ENCODE results near the gene DSCAML1.
"Not testable (repeated sequence)": the region's sequence is repeated elsewhere in the genome, so short reads cannot be mapped to it uniquely, and the experiment has no call there.

DSCAML1 gene

GRCh38 chr11:117771841-117772240 lies 25.2 kb downstream of the DSCAML1 start:
- Mint-ChIP-seq H3K4me1 (ENCODE audit: low read depth) (no peaks in the 10 kb centered on the region), H3K9me3 (no peaks in the 10 kb centered on the region), H3K27me3 (ENCODE audit: low read depth) (no peaks in the 10 kb centered on the region), H3K27ac (no peak overlapping the region), H3K36me3 (ENCODE audit: low read depth) (no peaks in the 10 kb centered on the region), H3K4me3 (no peak overlapping the region)

- Mint-ChIP-seq H3K27me3 (ENCODE audit: low read depth) (no peaks in the 10 kb centered on the region), H3K9me3 (no peaks in the 10 kb centered on the region), H3K4me3 (no peak overlapping the region), H3K27ac (no peak overlapping the region), H3K4me1 (ENCODE audit: low read depth) (no peaks in the 10 kb centered on the region), H3K36me3 (ENCODE audit: low read depth) (no peaks in the 10 kb centered on the region)
Observed at GRCh38 chr11:117771197-117771596, 25.8 kb downstream of the DSCAML1 start.

- Mint-ChIP-seq H3K9me3 (no peaks in the 10 kb centered on the region), H3K4me3 (no peak overlapping the region), H3K27me3 (ENCODE audit: low read depth) (no peaks in the 10 kb centered on the region), H3K36me3 (ENCODE audit: low read depth) (no peaks in the 10 kb centered on the region), H3K4me1 (ENCODE audit: low read depth) (no peaks in the 10 kb centered on the region), H3K27ac (no peak overlapping the region)
Observed at GRCh38 chr11:117770061-117770460, 27.0 kb downstream of the DSCAML1 start.

- no peak overlapping the region for H3K27ac Mint-ChIP-seq
- no peaks in the 10 kb centered on the region for H3K27me3 Mint-ChIP-seq (ENCODE audit: low read depth)
- H3K9me3 Mint-ChIP-seq: no peaks in the 10 kb centered on the region
- no peaks in the 10 kb centered on the region for H3K4me1 Mint-ChIP-seq (ENCODE audit: low read depth)
- H3K4me3 Mint-ChIP-seq: no peak overlapping the region
- H3K36me3 Mint-ChIP-seq (ENCODE audit: low read depth): no peaks in the 10 kb centered on the region
Observed at GRCh38 chr11:117769533-117769932, 27.5 kb downstream of the DSCAML1 start.

GRCh38 chr11:117768506-117768905 lies 28.5 kb downstream of the DSCAML1 start:
- H3K36me3 Mint-ChIP-seq (ENCODE audit: low read depth): no peaks in the 10 kb centered on the region
- no peak overlapping the region for H3K27ac Mint-ChIP-seq
- H3K4me3 Mint-ChIP-seq: no peak overlapping the region
- no peaks in the 10 kb centered on the region for H3K9me3 Mint-ChIP-seq
- no peaks in the 10 kb centered on the region for H3K27me3 Mint-ChIP-seq (ENCODE audit: low read depth)
- H3K4me1 Mint-ChIP-seq (ENCODE audit: low read depth): no peaks in the 10 kb centered on the region

GRCh38 chr11:117767071-117767470 lies 29.9 kb downstream of the DSCAML1 start:
- H3K27ac Mint-ChIP-seq: no peak overlapping the region
- no peak overlapping the region for H3K4me3 Mint-ChIP-seq
- no peaks in the 10 kb centered on the region for H3K36me3 Mint-ChIP-seq (ENCODE audit: low read depth)
- no peaks in the 10 kb centered on the region for H3K9me3 Mint-ChIP-seq
- no peaks in the 10 kb centered on the region for H3K27me3 Mint-ChIP-seq (ENCODE audit: low read depth)
- H3K4me1 Mint-ChIP-seq (ENCODE audit: low read depth): no peaks in the 10 kb centered on the region

GRCh38 chr11:117766576-117766975 lies 30.4 kb downstream of the DSCAML1 start:
- Mint-ChIP-seq H3K27ac (no peak overlapping the region), H3K36me3 (ENCODE audit: low read depth) (no peaks in the 10 kb centered on the region), H3K9me3 (no peaks in the 10 kb centered on the region), H3K4me1 (ENCODE audit: low read depth) (no peaks in the 10 kb centered on the region), H3K4me3 (no peak overlapping the region), H3K27me3 (ENCODE audit: low read depth) (no peaks in the 10 kb centered on the region)

GRCh38 chr11:117766026-117766425 lies 31.0 kb downstream of the DSCAML1 start:
- H3K27ac Mint-ChIP-seq: no peak overlapping the region
- no peaks in the 10 kb centered on the region for H3K4me1 Mint-ChIP-seq (ENCODE audit: low read depth)
- H3K4me3 Mint-ChIP-seq: no peak overlapping the region
- H3K27me3 Mint-ChIP-seq (ENCODE audit: low read depth): no peaks in the 10 kb centered on the region
- H3K9me3 Mint-ChIP-seq: no peaks in the 10 kb centered on the region
- no peaks in the 10 kb centered on the region for H3K36me3 Mint-ChIP-seq (ENCODE audit: low read depth)

GRCh38 chr11:117765068-117765467 lies 31.9 kb downstream of the DSCAML1 start:
- Mint-ChIP-seq H3K36me3 (ENCODE audit: low read depth) (no peaks in the 10 kb centered on the region), H3K27me3 (ENCODE audit: low read depth) (no peaks in the 10 kb centered on the region), H3K4me1 (ENCODE audit: low read depth) (no peaks in the 10 kb centered on the region), H3K27ac (no peak overlapping the region), H3K9me3 (no peaks in the 10 kb centered on the region), H3K4me3 (no peak overlapping the region)

GRCh38 chr11:117763465-117763864 lies 33.6 kb downstream of the DSCAML1 start:
- H3K4me3 Mint-ChIP-seq; H3K4me1 Mint-ChIP-seq (ENCODE audit: low read depth); H3K9me3 Mint-ChIP-seq; H3K36me3 Mint-ChIP-seq (ENCODE audit: low read depth); H3K27ac Mint-ChIP-seq; H3K27me3 Mint-ChIP-seq (ENCODE audit: low read depth): not testable (repeated sequence)

GRCh38 chr11:117761993-117762392 lies 35.0 kb downstream of the DSCAML1 start:
- Mint-ChIP-seq H3K4me1 (ENCODE audit: low read depth) (no peaks in the 10 kb centered on the region), H3K27ac (no peak overlapping the region), H3K27me3 (ENCODE audit: low read depth) (no peaks in the 10 kb centered on the region), H3K36me3 (ENCODE audit: low read depth) (no peaks in the 10 kb centered on the region), H3K4me3 (no peak overlapping the region), H3K9me3 (no peaks in the 10 kb centered on the region)

- no peaks in the 10 kb centered on the region for H3K4me1 Mint-ChIP-seq (ENCODE audit: low read depth)
- peaks cover 12% of the 10 kb centered on the region for H3K27me3 Mint-ChIP-seq (ENCODE audit: low read depth)
- H3K9me3 Mint-ChIP-seq: no peaks in the 10 kb centered on the region
- H3K27ac Mint-ChIP-seq: no peak overlapping the region
- H3K4me3 Mint-ChIP-seq: no peak overlapping the region
- no peaks in the 10 kb centered on the region for H3K36me3 Mint-ChIP-seq (ENCODE audit: low read depth)
Observed at GRCh38 chr11:117759305-117759704, 37.7 kb downstream of the DSCAML1 start.

- Mint-ChIP-seq H3K27ac (no peak overlapping the region), H3K4me1 (ENCODE audit: low read depth) (no peaks in the 10 kb centered on the region)
Observed at GRCh38 chr11:117754030-117754429, 43.0 kb downstream of the DSCAML1 start.

GRCh38 chr11:117752721-117753237 lies 44.2 kb downstream of the DSCAML1 start:
- no peak overlapping the region for H3K27ac Mint-ChIP-seq
- no peaks in the 10 kb centered on the region for H3K36me3 Mint-ChIP-seq (ENCODE audit: low read depth)
- no peaks in the 10 kb centered on the region for H3K4me1 Mint-ChIP-seq (ENCODE audit: low read depth)
- H3K27me3 Mint-ChIP-seq (ENCODE audit: low read depth): peaks cover 12% of the 10 kb centered on the region
- no peaks in the 10 kb centered on the region for H3K9me3 Mint-ChIP-seq
- H3K4me3 Mint-ChIP-seq: no peak overlapping the region

More at GRCh38 chr11:117754030-117754429, 43.0 kb downstream of the DSCAML1 start:
- no peak overlapping the region for H3K4me3 Mint-ChIP-seq
- H3K36me3 Mint-ChIP-seq (ENCODE audit: low read depth): no peaks in the 10 kb centered on the region
- peaks cover 12% of the 10 kb centered on the region for H3K27me3 Mint-ChIP-seq (ENCODE audit: low read depth)
- no peaks in the 10 kb centered on the region for H3K9me3 Mint-ChIP-seq

- no peaks in the 10 kb centered on the region for H3K36me3 Mint-ChIP-seq (ENCODE audit: low read depth)
- H3K27me3 Mint-ChIP-seq (ENCODE audit: low read depth): peaks cover 14% of the 10 kb centered on the region
- H3K27ac Mint-ChIP-seq: no peak overlapping the region
- no peaks in the 10 kb centered on the region for H3K4me1 Mint-ChIP-seq (ENCODE audit: low read depth)
- no peak overlapping the region for H3K4me3 Mint-ChIP-seq
- H3K9me3 Mint-ChIP-seq: no peaks in the 10 kb centered on the region
Observed at GRCh38 chr11:117752071-117752470, 44.9 kb downstream of the DSCAML1 start.

Measured in T-helper 1 cell treated with Interleukin-12 subunit alpha and Interleukin-12 subunit beta and Interleukin-4 antibody, amounts not matched to agents 30 μg/mL and 1 μg/mL, for 36 hours (primary cell).